ENCODE results near the gene LGI2. TPM values are rescaled to one million over a fixed set of nuclear protein-coding genes. Genes with fewer than 3 reads are reported as not detected.

Gene LGI2
- total and polyA plus RNA-seq, 2 of the 8 experiments (the other 6 are each of a cell fraction or from before 2014, with no cell fraction given): 2.3 to 4.0 TPM

DNA sequence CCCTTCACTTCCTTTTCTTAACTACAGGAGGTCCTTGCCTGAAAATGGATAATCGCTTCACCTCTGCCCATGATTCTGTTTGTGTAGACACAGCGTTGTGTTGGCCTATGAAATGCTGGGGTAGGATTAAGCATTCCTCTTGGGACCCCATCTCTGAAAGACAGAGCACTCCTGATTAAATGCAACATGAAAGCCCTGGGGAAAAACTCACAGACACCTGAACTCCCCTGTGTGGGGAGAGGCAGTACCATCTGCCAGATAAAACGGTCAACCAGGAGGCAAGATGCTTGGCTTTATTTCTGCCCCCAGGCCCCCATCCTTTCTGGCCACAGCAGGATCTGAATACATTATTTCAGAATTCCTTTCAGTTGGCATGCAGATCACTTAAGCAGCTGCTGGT is 1.9 kb downstream of the LGI2 start:
- FAIRE-seq (no peak), DNase-seq (ENCODE audit: low read depth in 1 of 2, low spot score in 2 of 2) (no peak)
- Histone ChIP-seq H3K23ac (ENCODE audit: insufficient read length) (no peak overlapping the region), H2BK5ac (ENCODE audit: low read depth, low read length) (no peak overlapping the region), H3K4me2 (ENCODE audit: insufficient read depth in 1 of 2, low read depth in 2 of 2, low read length in 2 of 2) (no peak overlapping the region), H4K20me1 (replicated peaks in 1 of 2; ENCODE audit: control insufficient read depth in 1 of 2, insufficient read depth in 2 of 2, low read length in 2 of 2) (peaks cover 0 to 3% of the 10 kb centered on the region in 2 experiments), H3K9me3 (ENCODE audit: insufficient read depth in 2 of 2, low read depth in 1 of 2, low read length in 1 of 2) (no peaks in the 10 kb centered on the region), H2BK12ac (ENCODE audit: low read depth, low read length) (no peak overlapping the region), H3K27me3 (replicated peaks in 1 of 4; ENCODE audit: control insufficient read depth in 3 of 4, extremely low read depth in 1 of 4, insufficient read depth in 3 of 4, low read length in 3 of 4) (peaks cover 9 to 34% (median 31%) of the 10 kb centered on the region in 4 experiments), H2BK15ac (ENCODE audit: low read length) (no peak overlapping the region), H2BK20ac (ENCODE audit: low read length) (no peak overlapping the region), H2BK120ac (replicated peaks; ENCODE audit: low read depth, low read length) (no peak overlapping the region), H3K14ac (ENCODE audit: insufficient read length) (no peak overlapping the region), H3K4ac (replicated peaks; ENCODE audit: insufficient read length, low read depth, low read length) (no peak overlapping the region), H3K18ac (ENCODE audit: extremely low read depth, low read length) (no peak overlapping the region), H3K36me3 (ENCODE audit: control insufficient read depth in 2 of 4, insufficient read depth in 4 of 4, low read length in 3 of 4) (no peaks in the 10 kb centered on the region), H3K9ac (replicated peaks in 1 of 4; ENCODE audit: extremely low read depth in 1 of 4, low read depth in 3 of 4, low read length in 3 of 4) (no peak overlapping the region), H4K91ac (replicated peaks; ENCODE audit: insufficient read length, low read length) (no peak overlapping the region), H3K4me1 (replicated peaks in 1 of 4; ENCODE audit: control insufficient read depth in 3 of 4, insufficient read depth in 4 of 4, low read length in 3 of 4) (peaks cover 11 to 14% (median 11%) of the 10 kb centered on the region in 4 experiments), H4K8ac (ENCODE audit: extremely low read depth, insufficient read depth, low read length) (no peak overlapping the region), H3K79me1 (ENCODE audit: low read depth, low read length) (no peaks in the 10 kb centered on the region), H2AK5ac (ENCODE audit: low read depth, low read length) (no peak overlapping the region), H4K5ac (ENCODE audit: insufficient read length, low read depth, low read length) (no peak overlapping the region), H2AFZ (ENCODE audit: low read length) (no peak overlapping the region), H3K27ac (ENCODE audit: low read depth, low read length) (no peak overlapping the region), H3K79me2 (ENCODE audit: control insufficient read depth in 1 of 2, insufficient read depth in 2 of 2, low read length in 2 of 2) (no peaks in the 10 kb centered on the region), H3K23me2 (ENCODE audit: low read depth, low read length) (peaks cover 10% of the 10 kb centered on the region; the same call in 1 of the 2 replicates), H3K4me3 (ENCODE audit: extremely low read depth in 1 of 4, insufficient read depth in 2 of 4, low read depth in 3 of 4, low read length in 4 of 4) (no peak overlapping the region), H3K56ac (replicated peaks; ENCODE audit: insufficient read length, low read depth, low read length) (no peak overlapping the region)
- TF ChIP-seq, protein P1, sequence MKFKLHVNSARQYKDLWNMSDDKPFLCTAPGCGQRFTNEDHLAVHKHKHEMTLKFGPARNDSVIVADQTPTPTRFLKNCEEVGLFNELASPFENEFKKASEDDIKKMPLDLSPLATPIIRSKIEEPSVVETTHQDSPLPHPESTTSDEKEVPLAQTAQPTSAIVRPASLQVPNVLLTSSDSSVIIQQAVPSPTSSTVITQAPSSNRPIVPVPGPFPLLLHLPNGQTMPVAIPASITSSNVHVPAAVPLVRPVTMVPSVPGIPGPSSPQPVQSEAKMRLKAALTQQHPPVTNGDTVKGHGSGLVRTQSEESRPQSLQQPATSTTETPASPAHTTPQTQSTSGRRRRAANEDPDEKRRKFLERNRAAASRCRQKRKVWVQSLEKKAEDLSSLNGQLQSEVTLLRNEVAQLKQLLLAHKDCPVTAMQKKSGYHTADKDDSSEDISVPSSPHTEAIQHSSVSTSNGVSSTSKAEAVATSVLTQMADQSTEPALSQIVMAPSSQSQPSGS (IDR thresholded peaks at IDR 0.05; ENCODE audit: low read length): no peak
- TF ChIP-seq SIRT6 (IDR thresholded peaks at IDR 0.05; ENCODE audit: low read length) (no peak), RBBP5 (IDR thresholded peaks at IDR 0.05; ENCODE audit: borderline replicate concordance, low read depth, low read length) (no peak), KDM5A (IDR thresholded peaks at IDR 0.05; ENCODE audit: low read length) (no peak), POLR2A (IDR thresholded peaks at IDR 0.05; ENCODE audit: control extremely low read depth in 1 of 2, low read depth in 2 of 2, low read length in 2 of 2) (no peak), CHD1 (IDR thresholded peaks at IDR 0.05; ENCODE audit: low read depth, low read length) (no peak), EZH2 (IDR thresholded peaks at IDR 0.05; ENCODE audit: low read depth, low read length, severe bottlenecking) (no peak)
- 92% methylated on average over 3 of the region's 3 CpGs; no CpG with 5 or more reads in 1 of the 2 experiments for WGBS, 2 experiments (ENCODE audit: extremely low coverage in 1 of 2, insufficient coverage in 1 of 2, insufficient read length in 1 of 2, insufficient replicate concordance in 2 of 2, low coverage in 1 of 2, low lambda C conversion rate in 2 of 2, missing lambda C conversion rate in 1 of 2)
- ChIA-PET POLR2A (ENCODE audit: partially characterized antibody) (interaction anchor here (1.6 kb wide), 1 partner anchor 17 kb away, joined by 3 read pairs; no protein-coding TSS in a partner anchor), CTCF (ENCODE audit: partially characterized antibody) (interaction anchor here (1.3 to 1.5 kb wide), 2 partner anchors 11 to 18 kb away, joined by 4 to 5 read pairs; no protein-coding TSS in a partner anchor)

All from H1 (cell line).